Hematopoietic multipotent progenitor cell treated with erythropoietin and hydrocortisone succinate and interleukin-3 and kit ligand, for 15 days (in vitro differentiated cells): ENCODE results near the gene GOLGA8R.
"Not testable (repeated sequence)": the region's sequence is repeated elsewhere in the genome, so short reads cannot be mapped to it uniquely, and the experiment has no call there.

Experiments used
- DNase-seq: peaks from one replicate; pipeline ENCODE4 v3.0.0-alpha.2; 2015; ENCODE audit warnings: low spot score

GOLGA8R gene, protein sequence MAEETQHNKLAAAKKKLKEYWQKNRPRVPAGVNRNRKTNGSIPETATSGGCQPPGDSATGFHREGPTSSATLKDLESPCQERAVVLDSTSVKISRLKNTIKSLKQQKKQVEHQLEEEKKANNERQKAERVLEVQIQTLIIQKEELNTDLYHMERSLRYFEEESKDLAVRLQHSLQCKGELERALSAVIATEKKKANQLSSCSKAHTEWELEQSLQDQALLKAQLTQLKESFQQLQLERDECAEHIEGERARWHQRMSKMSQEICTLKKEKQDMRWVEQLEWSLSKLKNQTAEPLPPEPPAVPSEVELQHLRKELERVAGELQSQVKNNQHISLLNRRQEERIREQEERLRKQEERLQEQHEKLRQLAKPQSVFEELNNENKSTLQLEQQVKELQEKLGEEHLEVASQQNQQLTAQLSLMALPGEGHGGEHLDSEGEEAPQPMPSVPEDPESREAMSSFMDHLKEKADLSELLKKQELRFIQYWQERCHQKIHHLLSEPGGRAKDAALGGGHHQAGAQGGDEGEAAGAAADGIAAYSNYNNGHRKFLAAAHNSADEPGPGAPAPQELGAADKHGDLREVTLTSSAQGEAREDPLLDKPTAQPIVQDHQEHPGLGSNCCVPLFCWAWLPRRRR

DNA sequence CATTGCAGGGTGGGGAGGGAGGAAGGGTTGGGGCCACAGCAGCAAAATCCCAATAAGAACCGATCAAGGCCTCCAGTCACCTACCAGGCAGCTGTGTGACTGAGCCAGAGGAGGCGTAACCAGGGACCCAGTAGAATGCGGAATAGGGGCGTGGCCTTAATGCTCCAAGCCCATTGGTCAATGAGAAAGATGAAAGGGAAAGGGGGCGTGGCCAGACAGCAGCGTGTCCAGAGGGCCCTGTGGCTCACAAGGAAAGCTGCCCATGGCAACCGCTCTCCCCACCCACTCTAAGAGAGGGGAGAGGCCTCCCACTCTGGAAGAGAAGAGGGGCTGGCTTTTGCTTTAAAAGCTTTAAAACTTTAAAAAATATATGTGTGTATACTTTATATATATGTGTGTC lies at the start of gene GOLGA8R:
TSS of gene GOLGA8R (minus strand) at position 101 of the 400 bp plus-strand sequence. CDS start at position 3, 98 bp downstream.
- DNase-seq, result not testable (repeated sequence)

DNA sequence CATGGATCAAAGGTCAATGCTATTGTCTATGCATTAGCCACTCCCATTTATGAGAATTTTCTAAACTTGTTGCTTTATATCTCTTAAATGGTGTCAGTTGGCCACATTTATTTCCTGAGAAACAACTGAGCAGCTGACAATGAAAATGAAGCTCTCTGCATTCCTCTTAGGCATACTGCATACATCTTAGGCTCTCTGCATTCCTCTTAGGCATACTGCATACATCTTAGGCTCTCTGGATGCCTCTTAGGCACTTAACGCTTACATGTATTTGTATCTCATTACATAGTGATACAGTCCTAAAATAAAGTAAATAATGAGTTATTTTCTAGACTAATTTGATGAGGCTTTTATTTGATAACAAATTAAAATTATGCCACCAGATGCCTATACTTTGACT lies 49.8 kb upstream of the GOLGA8R start:
- not testable (repeated sequence) for DNase-seq

DNA sequence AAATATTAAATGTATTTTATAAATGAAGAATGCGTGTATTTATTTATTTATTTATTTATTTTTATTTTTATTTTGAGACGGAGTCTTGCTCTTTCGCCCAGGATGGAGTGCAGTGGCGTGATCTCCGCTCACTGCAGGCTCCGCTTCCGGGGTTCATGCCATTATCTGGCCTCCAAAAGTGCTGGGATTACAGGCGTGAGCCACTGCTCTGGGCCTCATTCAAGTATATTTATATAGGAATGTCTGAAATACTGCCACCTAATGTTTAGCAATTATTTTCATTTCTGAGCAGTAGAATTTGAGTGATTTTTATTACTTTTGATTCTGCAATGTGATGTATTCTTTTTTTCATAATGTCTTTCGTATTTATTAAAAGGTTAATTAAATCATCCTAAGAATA lies 48.1 kb upstream of the GOLGA8R start:
- not testable (repeated sequence) for DNase-seq

DNA sequence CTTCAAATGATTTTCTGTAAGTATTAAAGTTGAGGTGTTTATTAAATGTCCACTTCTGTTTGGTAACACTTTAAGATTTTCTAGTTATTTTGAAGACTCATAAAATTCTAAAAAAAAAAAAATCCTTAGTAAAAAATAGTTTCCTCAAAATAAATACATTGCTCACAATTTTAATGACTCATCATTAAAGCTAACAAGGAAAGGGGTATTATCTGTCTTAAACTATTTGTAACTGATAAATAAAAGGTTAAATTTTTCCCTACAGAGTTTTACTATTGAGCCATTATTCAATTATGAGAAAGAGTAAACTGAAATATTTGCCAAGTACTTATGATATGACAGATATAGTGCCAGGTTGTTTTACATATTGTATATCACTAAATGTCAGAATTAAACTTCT lies 38.6 kb upstream of the GOLGA8R start:
- DNase-seq, result not testable (repeated sequence)

DNA sequence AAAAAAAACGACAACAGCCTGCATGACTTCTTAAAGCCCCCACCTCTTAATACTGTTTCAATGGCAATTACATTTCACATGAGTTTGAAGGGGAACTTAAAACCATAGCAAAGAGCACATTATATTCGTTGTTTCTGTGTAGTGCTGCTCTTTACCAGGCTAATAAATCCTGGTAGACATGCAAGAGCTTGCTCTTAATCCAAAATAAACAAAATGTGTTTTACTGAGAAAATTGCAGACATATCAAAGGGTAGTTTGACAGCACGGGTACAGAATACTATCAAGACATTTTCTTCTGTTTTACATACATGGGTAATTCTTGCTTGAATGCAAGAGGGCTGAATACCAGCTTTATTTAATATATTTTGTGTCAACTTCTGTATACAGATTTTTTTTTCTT lies 24.3 kb upstream of the GOLGA8R start:
- DNase-seq, result not testable (repeated sequence)

DNA sequence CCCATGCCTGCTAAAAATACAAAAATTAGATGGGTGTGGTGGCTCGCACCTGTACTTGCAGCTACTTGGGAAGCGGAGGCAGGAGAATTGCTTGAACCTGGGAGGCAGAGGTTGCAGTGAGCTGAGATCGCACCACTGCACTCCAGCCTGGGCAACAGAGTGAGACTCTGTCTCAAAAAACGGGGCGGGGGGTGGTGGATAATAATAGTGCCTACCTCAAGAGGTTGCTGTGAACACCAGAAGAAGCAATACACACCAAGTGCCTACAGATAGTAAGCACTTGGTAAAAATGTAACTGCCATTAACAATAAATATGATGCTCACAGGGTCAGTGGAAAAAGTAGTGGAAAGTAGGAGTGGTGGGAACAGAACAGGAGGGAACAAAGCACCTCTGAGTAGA lies 21.8 kb upstream of the GOLGA8R start:
- not testable (repeated sequence) for DNase-seq

DNA sequence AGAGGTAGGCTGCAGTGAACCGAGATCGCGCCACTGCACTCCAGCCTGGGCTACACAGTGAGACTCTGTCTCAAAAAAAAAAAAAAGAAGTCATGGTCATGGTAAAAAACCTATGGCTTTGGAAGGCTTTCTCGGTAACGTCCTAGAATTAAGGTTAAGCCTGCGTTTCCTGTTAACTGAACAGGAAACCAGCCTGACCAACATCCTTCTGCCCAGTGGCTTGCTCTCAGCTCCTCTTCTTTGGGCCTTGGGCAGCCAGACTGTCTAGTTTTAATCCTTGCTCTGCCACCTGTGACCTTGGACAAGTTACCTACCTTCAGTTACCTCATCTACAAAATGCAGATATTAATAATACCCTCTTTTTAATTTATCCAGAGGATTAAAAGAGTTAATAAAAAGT lies 6.7 kb upstream of the GOLGA8R start:
- DNase-seq, result not testable (repeated sequence)

DNA sequence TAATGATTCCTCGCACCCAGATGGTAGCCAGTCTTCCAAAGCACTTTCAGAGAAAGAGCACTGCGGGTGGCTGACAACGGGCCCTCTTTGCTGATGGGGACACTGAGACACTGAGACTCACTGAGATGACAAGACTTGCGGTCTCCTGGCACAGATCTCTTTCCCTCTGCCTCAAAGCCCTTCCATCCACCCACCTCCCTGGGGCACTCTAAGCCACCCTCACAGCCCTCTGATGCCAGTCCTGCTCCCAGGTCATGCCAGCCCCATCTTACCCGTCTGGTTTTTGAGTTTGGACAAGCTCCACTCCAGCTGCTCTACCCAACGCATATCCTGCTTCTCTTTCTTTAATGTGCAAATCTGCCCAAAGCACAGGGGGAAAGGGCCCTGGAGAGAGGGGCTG lies 6.4 kb downstream of the GOLGA8R start:
- not testable (repeated sequence) for DNase-seq

DNA sequence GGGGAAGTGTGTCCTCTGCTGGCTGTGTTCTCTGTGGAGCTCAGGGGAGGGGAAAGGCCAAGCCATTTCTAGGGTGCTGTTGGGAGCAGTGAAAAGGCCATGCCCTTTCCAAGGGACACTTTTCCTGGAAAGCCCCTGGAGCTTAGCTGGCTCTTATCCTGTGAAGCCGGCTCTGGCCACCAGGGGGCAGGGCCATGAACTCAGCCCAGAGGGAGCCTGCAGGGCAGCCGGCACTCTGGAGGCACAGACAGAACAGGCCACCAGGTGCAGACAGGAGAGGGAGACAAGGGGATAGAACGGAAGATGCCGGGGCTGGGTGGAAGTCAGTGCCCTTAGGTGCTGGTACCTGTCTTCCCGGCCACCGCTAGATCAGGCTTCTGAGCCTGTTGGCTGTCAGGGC lies 15.1 kb downstream of the GOLGA8R start:
- DNase-seq, result not testable (repeated sequence)

DNA sequence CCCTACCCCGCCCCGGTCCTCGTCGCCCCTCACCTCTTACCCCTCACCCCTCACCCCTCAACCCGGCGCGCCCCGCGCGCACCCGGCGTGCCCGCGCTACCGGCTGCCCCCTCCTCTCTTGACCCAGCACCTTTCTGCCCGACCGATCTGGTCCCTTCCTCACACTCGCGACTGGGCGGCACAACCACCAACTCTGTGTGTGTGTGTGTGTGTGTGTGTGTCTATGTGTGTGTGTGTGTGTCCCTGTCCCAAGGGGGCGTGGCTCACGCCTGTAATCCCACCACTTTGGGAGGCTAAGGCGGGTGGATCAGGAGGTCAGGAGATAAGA lies 20.4 kb downstream of the GOLGA8R start:
- DNase-seq, result not testable (repeated sequence)

DNA sequence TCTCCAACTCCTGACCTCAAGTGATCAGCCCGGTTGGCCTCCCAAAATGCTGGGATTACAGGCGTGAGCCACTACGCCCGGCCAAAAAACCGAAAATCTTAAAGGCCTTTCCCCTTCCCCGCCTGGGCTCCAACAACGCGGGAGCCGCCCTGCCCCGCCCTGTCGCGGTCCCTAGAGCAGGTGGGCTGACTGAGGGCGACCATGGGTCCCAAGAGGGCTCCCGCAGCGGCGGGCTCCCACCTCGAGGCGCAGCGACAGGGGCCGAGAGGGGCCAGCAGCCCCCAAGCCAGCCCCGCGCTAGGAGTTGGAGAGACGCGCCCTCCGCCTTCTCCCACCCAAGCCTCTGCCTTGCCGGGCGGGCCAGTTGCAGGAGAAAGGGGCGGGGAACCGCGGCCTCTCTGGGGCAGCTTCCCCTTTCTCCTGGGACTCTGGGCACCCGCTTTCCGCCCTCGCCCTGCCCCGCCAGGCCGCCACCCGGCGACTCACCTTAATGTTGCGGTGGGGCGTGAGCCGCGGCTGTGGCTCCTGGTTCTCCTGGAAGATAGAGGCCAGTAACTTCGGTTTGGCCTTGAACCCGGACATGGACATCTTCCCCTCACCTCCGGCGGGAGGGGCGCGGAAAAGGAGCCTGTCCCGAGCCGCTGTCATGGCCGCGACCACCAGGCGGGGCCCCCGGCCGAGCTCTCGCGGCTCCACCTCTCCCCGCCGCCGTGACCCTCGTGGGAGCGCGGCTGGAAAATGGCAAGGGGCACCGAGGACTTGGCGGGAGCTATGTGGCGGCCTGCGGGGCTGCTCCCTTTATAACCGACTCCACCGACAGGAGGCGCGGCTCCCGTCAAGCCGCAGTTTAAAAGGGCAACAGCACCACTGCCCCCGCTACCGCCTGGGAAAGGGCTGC lies 21.0 kb downstream of the GOLGA8R start, which contains the start of gene CHRFAM7A:
TSS of gene CHRFAM7A (minus strand) at position 775 of the 898 bp plus-strand sequence. CDS start 10,189 bp downstream, outside the sequence.
- not testable (repeated sequence) for DNase-seq

DNA sequence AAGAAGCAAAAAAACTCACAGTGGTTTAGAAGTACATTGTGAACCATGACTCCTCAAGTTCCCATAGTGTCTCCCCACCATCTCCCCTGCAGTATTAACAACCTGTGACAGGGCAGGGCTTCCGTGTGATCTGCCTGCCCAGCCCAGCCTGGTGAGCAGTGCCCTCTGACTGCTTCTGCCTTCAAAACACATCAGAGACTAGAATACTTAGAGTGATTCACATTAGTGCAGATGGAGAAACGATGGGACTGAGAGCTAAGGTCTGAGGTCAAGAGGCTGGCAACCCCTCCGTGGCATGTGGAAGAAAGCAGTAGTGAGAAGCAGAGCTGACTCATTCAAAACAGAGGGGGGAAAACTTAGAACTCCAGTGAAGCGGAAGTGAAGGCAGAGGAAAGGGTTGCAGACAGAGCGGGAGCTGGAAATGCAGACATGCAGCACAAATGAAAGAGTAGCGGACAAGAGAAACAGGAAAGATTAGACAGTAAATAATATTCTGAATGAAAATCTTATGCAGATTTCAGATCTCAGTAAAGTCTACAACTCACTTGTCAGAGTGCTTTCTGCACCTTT lies 27.7 kb downstream of the GOLGA8R start:
- not testable (repeated sequence) for DNase-seq

DNA sequence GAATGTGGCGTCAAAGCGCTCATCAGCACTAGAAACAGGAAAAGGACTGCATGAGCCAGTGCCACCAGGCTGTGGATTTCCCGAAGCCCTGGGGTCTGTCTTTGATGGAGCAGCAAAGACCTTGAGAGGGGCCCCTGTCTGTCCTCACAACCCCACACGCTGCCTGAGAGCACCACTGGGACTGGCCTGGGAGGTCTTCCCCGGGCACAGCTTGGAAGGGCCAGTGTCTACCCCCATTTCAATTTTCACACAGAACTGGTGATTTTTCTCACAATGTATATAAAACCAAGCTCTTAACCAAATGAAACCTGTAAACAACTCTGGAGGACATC lies 37.0 kb downstream of the GOLGA8R start:
- not testable (repeated sequence) for DNase-seq

DNA sequence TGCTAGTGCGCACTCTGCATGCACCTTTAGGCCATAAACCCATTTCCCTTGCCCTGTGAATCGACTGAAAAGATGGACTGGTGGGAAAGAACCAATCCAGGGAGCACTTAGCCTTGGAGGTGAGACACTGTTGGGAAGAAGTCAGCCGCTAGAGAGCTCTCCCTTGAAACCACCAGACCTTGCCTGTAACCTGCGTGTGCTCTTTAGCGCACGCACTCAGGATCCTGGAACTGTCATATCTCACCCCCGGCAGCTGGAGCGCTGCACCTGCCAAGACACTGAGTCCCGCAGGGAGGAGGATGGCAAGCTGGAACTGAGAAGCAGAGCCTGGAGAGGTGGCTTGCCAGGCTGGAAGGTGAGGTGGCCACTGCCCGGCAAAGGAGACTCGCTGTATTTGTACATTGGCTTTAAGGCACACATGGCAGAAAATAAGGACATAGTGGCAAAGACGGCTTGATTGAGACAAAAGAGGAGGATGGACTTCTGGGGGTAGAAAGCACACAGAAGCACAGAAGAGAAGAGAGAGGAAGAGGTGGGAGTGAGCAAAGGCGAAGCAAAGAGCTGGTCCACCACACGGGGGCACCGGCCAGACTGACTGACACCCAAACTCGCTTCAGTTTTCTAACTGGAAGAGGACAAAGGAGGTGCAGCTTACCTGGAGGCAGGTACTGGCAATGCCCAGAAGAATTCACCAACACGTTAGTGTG lies 37.5 kb downstream of the GOLGA8R start:
- not testable (repeated sequence) for DNase-seq

DNA sequence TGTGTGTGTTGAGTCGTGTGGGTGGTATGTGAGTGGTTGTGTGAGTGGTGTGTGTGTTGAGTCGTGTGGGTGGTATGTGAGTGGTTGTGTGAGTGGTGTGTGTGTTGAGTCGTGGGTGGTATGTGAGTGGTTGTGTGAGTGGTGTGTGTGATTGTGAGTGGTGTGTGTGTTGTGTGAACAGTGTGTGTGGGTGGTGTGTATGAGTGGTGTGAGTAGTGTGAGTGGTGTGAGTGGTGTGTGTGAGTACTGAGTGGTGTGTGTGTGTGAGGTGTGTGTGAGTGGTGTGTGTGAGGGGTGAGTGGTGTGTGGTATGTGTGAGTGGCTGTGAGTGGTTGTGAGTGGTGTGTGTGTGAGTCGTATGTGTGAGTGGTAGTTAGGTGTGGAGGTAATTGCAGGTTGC lies 38.2 kb downstream of the GOLGA8R start:
- DNase-seq, result not testable (repeated sequence)

DNA sequence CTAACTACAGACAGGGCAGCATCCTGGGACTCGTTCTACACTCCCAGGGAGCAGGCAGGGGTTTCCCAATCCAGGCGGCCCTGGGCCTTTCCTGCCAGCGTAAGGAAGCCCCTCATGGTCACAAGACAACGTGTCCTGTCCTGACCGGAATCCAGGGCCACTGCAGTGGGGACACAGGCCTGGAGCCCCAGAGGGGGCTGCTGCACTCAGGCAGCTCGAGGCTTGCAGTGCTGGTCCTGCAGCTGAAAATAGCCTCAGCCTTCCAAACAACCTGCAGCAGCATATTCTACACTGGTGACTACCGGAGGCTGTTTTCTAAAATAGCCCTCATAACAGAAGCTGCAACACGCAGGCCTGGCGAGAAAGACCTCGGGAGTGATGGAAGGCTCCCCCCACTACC lies 39.2 kb downstream of the GOLGA8R start:
- DNase-seq, result not testable (repeated sequence)

DNA sequence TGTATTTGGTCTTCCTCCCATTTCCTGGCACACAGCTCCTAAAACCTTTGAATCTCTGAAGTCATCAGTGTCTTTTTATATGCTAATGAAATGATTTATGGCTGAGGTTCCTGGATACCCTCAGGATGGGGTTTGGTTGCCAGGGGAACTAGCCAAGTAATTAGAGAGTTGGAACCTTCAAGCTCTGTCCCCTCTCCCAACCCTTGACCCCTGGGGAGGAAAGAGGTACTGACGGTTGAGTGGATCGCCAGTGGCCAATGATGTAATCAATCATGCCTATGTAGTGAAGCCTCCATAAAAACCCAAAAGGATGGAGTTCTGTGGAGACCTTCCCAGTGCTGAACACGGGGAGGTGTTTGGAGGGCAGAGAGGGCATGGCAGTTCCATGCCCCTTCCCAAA lies 45.8 kb downstream of the GOLGA8R start:
- not testable (repeated sequence) for DNase-seq

DNA sequence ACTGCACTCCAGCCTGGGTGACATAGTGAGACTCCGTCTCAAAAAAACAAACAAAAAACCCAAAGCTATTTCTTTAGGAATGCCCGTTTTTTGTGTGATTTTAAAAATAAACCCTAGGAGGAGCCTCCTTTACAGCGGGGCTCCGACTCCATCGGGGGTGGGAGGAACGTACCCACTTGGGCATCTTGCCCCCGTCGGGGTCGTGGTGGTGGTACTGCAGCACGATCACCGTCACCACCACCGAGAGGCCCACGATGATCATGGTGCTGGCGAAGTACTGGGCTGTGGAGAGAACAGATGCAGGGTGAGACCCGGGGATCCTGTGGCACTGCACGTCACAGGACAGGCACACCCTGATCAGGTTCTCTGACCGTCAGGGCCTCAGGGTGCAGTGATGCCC lies 46.8 kb downstream of the GOLGA8R start:
- not testable (repeated sequence) for DNase-seq

DNA sequence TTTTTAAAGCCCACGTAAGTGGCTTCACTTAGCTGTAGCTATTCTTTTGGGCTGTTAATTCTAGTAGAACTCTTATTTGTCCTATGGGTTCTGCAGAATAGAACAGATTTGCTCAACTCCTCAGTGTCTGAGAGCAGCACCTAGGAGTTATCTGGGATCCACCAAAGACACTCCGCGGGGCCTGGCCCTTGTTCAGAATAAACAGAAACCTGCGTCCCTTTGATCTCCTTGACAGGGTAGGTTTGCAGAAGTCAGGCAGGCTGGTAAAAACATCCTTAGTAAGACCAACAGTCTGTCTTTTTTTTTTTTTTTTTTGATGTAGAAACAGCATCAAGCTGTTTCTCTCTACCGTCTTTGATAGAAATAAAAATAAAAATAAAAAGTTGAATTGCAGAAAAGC lies 52.7 kb downstream of the GOLGA8R start:
- not testable (repeated sequence) for DNase-seq

DNA sequence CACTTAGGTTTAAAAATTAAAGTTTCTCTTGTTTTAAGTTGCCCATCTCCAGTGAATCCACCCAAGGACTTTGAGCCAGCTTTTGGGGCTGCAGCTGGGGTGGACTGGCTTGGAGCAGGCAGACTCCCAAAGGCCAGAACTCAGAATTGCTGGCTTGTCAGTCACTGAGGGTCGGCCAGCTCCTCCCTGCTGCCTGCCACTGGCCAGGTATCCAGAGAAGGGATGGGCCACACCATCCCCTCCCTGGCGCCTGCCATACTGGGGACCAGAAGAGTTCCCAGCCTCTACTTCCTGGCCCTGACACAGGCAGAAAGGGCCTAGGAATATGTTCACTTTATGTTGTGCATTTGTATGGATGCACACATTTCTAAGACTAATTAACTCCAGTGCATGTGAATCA lies 53.1 kb downstream of the GOLGA8R start:
- not testable (repeated sequence) for DNase-seq

DNA sequence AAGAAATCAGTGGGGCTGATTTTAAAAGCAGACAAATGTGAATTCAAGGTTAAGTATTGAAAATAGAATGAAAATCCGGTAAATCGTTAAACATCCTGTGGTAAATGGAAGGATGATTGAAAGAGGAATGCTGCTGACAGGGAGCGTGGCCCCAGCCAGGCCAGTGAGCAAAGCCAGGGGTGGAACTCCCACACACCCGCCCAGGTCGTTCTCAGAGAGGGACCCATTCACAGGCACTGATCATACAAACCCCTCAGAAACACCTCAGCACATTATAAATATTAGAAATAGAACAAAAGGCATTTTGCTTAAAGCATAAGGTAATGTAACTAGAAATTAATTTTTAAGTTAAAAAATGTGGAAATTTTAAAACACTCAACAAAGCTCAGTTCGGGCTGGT lies 59.0 kb downstream of the GOLGA8R start:
- not testable (repeated sequence) for DNase-seq
